ENCODE data around the gene USP43.

- no peak for TF ChIP-seq CTCF (IDR thresholded peaks at IDR 0.05; ENCODE audit: low read depth, low read length)
- no peak for TF ChIP-seq POLR2A (IDR thresholded peaks at IDR 0.05; ENCODE audit: extremely low read depth, insufficient read length)
These were observed 51.1 kb downstream of the USP43 start for GRCh38 chr17:9696279-9697044.
